Endothelial cell of umbilical vein (primary cell): Measurements from ENCODE around the gene UQCRH. TPM values are rescaled to one million over a fixed set of nuclear protein-coding genes. Genes with fewer than 3 reads are reported as not detected.

Source experiments
- BruUV-seq: library from RNA; stranded (reverse); fragments of 400-500 nt; replicated peaks from 2 replicates; lab custom pipeline; 2021; lab: Mats Ljungman, UMichigan
- CTCF ChIA-PET: fragments of 300-600, 350-600 bp; sonication (Branson Sonifier 250); formaldehyde crosslinking; loops from one replicate; lab custom pipeline; 2021; ENCODE audit warnings: antibody characterized with exemption, inconsistent platforms; lab: Charles Lee
- POLR2A ChIA-PET: fragments of 300-600, 350-600 bp; sonication (Branson Sonifier 250); formaldehyde crosslinking; loops from one replicate; lab custom pipeline; 2021; ENCODE audit warnings: antibody characterized with exemption, inconsistent platforms; lab: Charles Lee
- DNase-seq: peaks from one replicate; pipeline ENCODE4 v3.0.0-alpha.2; 2011; ENCODE audit warnings: low read depth, low spot score
- FAIRE-seq: peaks from 2 replicates; lab custom pipeline; 2011; peaks lifted over from hg19 to GRCh38; lab: Jason Lieb, UNC
- H2AFZ ChIP-seq: 2 replicates; pipeline ENCODE4 v1.6.0; 2012; ENCODE audit warnings: low read depth, low read length, control low read depth, inconsistent platforms
- H3K27ac ChIP-seq: 2 replicates; pipeline ENCODE4 v1.5.1; 2011; ENCODE audit warnings: low read depth, mild to moderate bottlenecking, control low read depth, low read length, moderate library complexity; ENCODE audit not compliant: insufficient read depth
- H3K27me3 ChIP-seq, 2 experiments: 2 replicates each; pipeline versions ENCODE4 v1.6.0 to v1.6.1; 2011; ENCODE audit warnings: low read length in 2 of 2, mixed read lengths in 1 of 2; ENCODE audit not compliant: control insufficient read depth in 2 of 2, insufficient read depth in 2 of 2
- H3K36me3 ChIP-seq, 2 experiments: 2 replicates in 1 of 2; 3 replicates in 1 of 2; pipeline ENCODE4 v1.5.1; 2011; ENCODE audit warnings: low read length in 2 of 2, mild to moderate bottlenecking in 1 of 2, moderate library complexity in 1 of 2; ENCODE audit not compliant: control insufficient read depth in 2 of 2, insufficient read depth in 2 of 2; ENCODE audit errors: extremely low read depth in 1 of 2
- H3K4me1 ChIP-seq: 3 replicates; pipeline ENCODE4 v1.5.1; 2011; ENCODE audit warnings: mild to moderate bottlenecking, low read length; ENCODE audit not compliant: control insufficient read depth, insufficient read depth; ENCODE audit errors: extremely low read depth
- H3K4me2 ChIP-seq: 2 replicates; pipeline ENCODE4 v1.6.1; 2011; ENCODE audit warnings: low read length, control low read depth, mixed read lengths; ENCODE audit not compliant: insufficient read depth
- H3K4me3 ChIP-seq, 3 experiments: fragments of 200-600 bp in 1 of 3; sonication (generic), shearing (Covaris generic) in 1 of 3; replicated peaks in 1 of 3; 2 replicates each; pipeline ENCODE4 v1.5.1; 2011 to 2016; ENCODE audit warnings: control low read depth in 3 of 3, low read length in 3 of 3, mild to moderate bottlenecking in 2 of 3, inconsistent platforms in 1 of 3, low read depth in 1 of 3, moderate library complexity in 1 of 3; ENCODE audit not compliant: insufficient read depth in 1 of 3
- H3K79me2 ChIP-seq: 2 replicates; pipeline ENCODE4 v1.6.0; 2012; ENCODE audit warnings: low read length, inconsistent platforms; ENCODE audit not compliant: control insufficient read depth, insufficient read depth
- H3K9ac ChIP-seq: replicated peaks from 2 replicates; pipeline ENCODE3; 2011; ENCODE audit warnings: low read length, control low read depth; ENCODE audit not compliant: insufficient read depth; ENCODE audit errors: extremely low read depth
- H3K9me1 ChIP-seq: replicated peaks from 3 replicates; pipeline ENCODE4 v1.6.0; 2011; ENCODE audit warnings: mild to moderate bottlenecking, low read length; ENCODE audit not compliant: control insufficient read depth, insufficient read depth; ENCODE audit errors: extremely low read depth
- H3K9me3 ChIP-seq: replicated peaks from 2 replicates; pipeline ENCODE4 v1.5.1; 2012; ENCODE audit warnings: low read length, inconsistent platforms; ENCODE audit not compliant: control insufficient read depth, insufficient read depth
- H4K20me1 ChIP-seq: replicated peaks from 2 replicates; pipeline ENCODE3; 2011; ENCODE audit warnings: mild to moderate bottlenecking, low read length; ENCODE audit not compliant: control insufficient read depth, insufficient read depth; ENCODE audit errors: extremely low read depth
- CTCF ChIP-seq, 2 donors: IDR thresholded peaks; 1 replicate in 1 of 2; 2 replicates in 1 of 2; pipeline ENCODE4 v1.5.1; 2011; ENCODE audit warnings: low read length in 2 of 2, mild to moderate bottlenecking in 2 of 2, moderate library complexity in 2 of 2, control low read depth in 1 of 2, inconsistent platforms in 1 of 2, low read depth in 1 of 2; ENCODE audit not compliant: insufficient read depth in 1 of 2; ENCODE audit errors: extremely low read depth in 1 of 2
- EZH2 ChIP-seq: IDR thresholded peaks from 2 replicates; pipeline ENCODE4 v1.6.1; 2012; ENCODE audit warnings: borderline replicate concordance, low read depth, mild to moderate bottlenecking, moderate library complexity, low read length, inconsistent platforms; ENCODE audit not compliant: severe bottlenecking
- FOS ChIP-seq: IDR thresholded peaks from 2 replicates; pipeline ENCODE4 v1.6.1; 2011; ENCODE audit warnings: mild to moderate bottlenecking, low read length, moderate library complexity, borderline replicate concordance; ENCODE audit not compliant: insufficient read depth
- GATA2 ChIP-seq: IDR thresholded peaks from 2 replicates; pipeline ENCODE4 v1.7.0; 2011; ENCODE audit warnings: low read depth, mild to moderate bottlenecking, moderate library complexity, mixed read lengths, low read length; ENCODE audit not compliant: insufficient read length, insufficient read depth
- JUN ChIP-seq: IDR thresholded peaks from 2 replicates; pipeline ENCODE4 v1.6.1; 2011; ENCODE audit warnings: borderline replicate concordance, low read depth; ENCODE audit not compliant: insufficient read length, insufficient read depth
- MAX ChIP-seq: IDR thresholded peaks from 2 replicates; pipeline ENCODE4 v1.6.1; 2011; ENCODE audit not compliant: insufficient read depth, insufficient read length
- MYC ChIP-seq: IDR thresholded peaks from one replicate; pipeline ENCODE4 v1.6.1; 2011; ENCODE audit warnings: mild to moderate bottlenecking, low read depth, low read length
- POLR2A ChIP-seq: IDR thresholded peaks from 2 replicates; pipeline ENCODE4 v1.6.1; 2012; ENCODE audit warnings: low read depth, mild to moderate bottlenecking, control low read depth, low read length
- POLR2AphosphoS5 ChIP-seq: IDR thresholded peaks from 2 replicates; pipeline ENCODE4 v1.6.1; 2012; ENCODE audit warnings: low read depth, mild to moderate bottlenecking, control low read depth, low read length, moderate library complexity; ENCODE audit not compliant: insufficient read depth
- dilution Hi-C: fragments of 300-500 bp; cut with MboI; formaldehyde crosslinking; loops from one replicate; pipeline ENCODE4 v1.15.0; 2019; ENCODE audit warnings: low sequenced_read_pairs; ENCODE audit not compliant: extremely low pct_ligation_motif_present
- intact Hi-C: fragments of 100-400 bp; cut with micrococcal nuclease; formaldehyde crosslinking; loops from one replicate; pipeline ENCODE4 v1.10.0; 2022
- polyA plus RNA-seq, 4 experiments: library from polyadenylated mRNA; depleted of rRNA in 3 of 4; stranded (reverse) in 3 of 4; unstranded in 1 of 4; fragments of >200 nt; gene quantifications; 2 replicates each; pipeline versions ENCODE4 v1.2.1 to v1.2.3, GENCODE V29; 2011 to 2012; ENCODE audit warnings: missing spikeins in 1 of 4
- total RNA-seq: library from RNA; stranded (reverse); gene quantifications from 2 replicates; pipeline ENCODE4 v1.2.3, GENCODE V29; 2021

UQCRH gene
- total and polyA plus RNA-seq, 2 donors (not counting 3 experiments of a cell fraction or from before 2014, with no cell fraction given), result 253 to 527 TPM

- dilution Hi-C loops (no loop called here), intact Hi-C loops (no loop called here)
- Histone ChIP-seq H2AFZ (no peak overlapping the region), H4K20me1 (no peaks in the 10 kb centered on the region), H3K27ac (no peak overlapping the region), H3K36me3 (peaks cover 16 to 20% of the 10 kb centered on the region in 2 experiments), H3K4me1 (peaks cover 16% of the 10 kb centered on the region), H3K9ac (no peak overlapping the region), H3K27me3 (no peaks in the 10 kb centered on the region), H3K79me2 (peaks cover 48% of the 10 kb centered on the region), H3K9me3 (no peaks in the 10 kb centered on the region), H3K4me2 (no peak overlapping the region), H3K4me3 (no peak overlapping the region), H3K9me1 (no peaks in the 10 kb centered on the region)
- ChIA-PET CTCF (no interaction called here), POLR2A (no interaction called here)
- no peak for TF ChIP-seq CTCF (IDR thresholded peaks at IDR 0.05; ENCODE audit: extremely low read depth in 1 of 2, insufficient read depth in 1 of 2, low read depth in 1 of 2, low read length in 2 of 2)
- no peak for TF ChIP-seq GATA2
- TF ChIP-seq MYC, result no peak
- TF ChIP-seq EZH2, result no peak
- TF ChIP-seq JUN, result no peak
- TF ChIP-seq POLR2AphosphoS5, result no peak
- TF ChIP-seq POLR2A, result no peak
- no peak for TF ChIP-seq FOS
- TF ChIP-seq MAX, result no peak
- FAIRE-seq (no peak), DNase-seq (no peak)
- no TSS peak for BruUV-seq
Observed at GRCh38 chr1:46298387-46298786, 5.1 kb upstream of the UQCRH start.
